Naive B cell (primary cell): ENCODE measurements around the gene METTL6. TPM values are rescaled to one million over a fixed set of nuclear protein-coding genes. Genes with fewer than 3 reads are reported as not detected.
"Not testable (repeated sequence)": the region's sequence is repeated elsewhere in the genome, so short reads cannot be mapped to it uniquely, and the experiment has no call there.

ENCODE experiments used
- ATAC-seq, 2 donors: fragments of 150-1000 bp; cut with Tn5 transposase; 2 replicates each; pipeline ENCODE4 v1.10.0; 2021; ENCODE audit warnings: low read depth in 2 of 2, mild to moderate bottlenecking in 2 of 2, moderate library complexity in 2 of 2
- DNase-seq: peaks from one replicate; pipeline ENCODE4 v3.0.0; 2022
- H3K27ac Mint-ChIP-seq, 6 donors: one replicate each; pipeline ENCODE4 v1.8.0; 2020 to 2022; ENCODE audit warnings: mild to moderate bottlenecking in 6 of 6, mixed read lengths in 6 of 6, moderate library complexity in 5 of 6, inconsistent platforms in 2 of 6
- H3K27me3 Mint-ChIP-seq, 3 donors: one replicate each; pipeline ENCODE4 v1.8.0; 2021 to 2022; ENCODE audit warnings: mixed read lengths in 3 of 3, mild to moderate bottlenecking in 1 of 3
- H3K36me3 Mint-ChIP-seq, 2 donors: one replicate each; pipeline ENCODE4 v1.8.0; 2020 to 2022; ENCODE audit warnings: mixed read lengths in 2 of 2, inconsistent platforms in 1 of 2, mild to moderate bottlenecking in 1 of 2
- H3K4me1 Mint-ChIP-seq, 3 donors: one replicate each; pipeline ENCODE4 v1.8.0; 2020 to 2022; ENCODE audit warnings: mixed read lengths in 3 of 3, inconsistent platforms in 1 of 3, mild to moderate bottlenecking in 1 of 3, moderate library complexity in 1 of 3
- H3K4me3 Mint-ChIP-seq, 8 donors: one replicate each; pipeline ENCODE4 v1.8.0; 2020 to 2022; ENCODE audit warnings: mild to moderate bottlenecking in 8 of 8, mixed read lengths in 8 of 8, moderate library complexity in 8 of 8, inconsistent platforms in 2 of 8
- H3K9me3 Mint-ChIP-seq, 7 donors: one replicate each; pipeline ENCODE4 v1.8.0; 2020 to 2022; ENCODE audit warnings: mixed read lengths in 7 of 7, mild to moderate bottlenecking in 5 of 7, inconsistent platforms in 2 of 7, moderate library complexity in 1 of 7
- polyA plus RNA-seq, 6 donors: library from polyadenylated mRNA; unstranded; fragments of 300-500 nt; fragmentation: Illumina TruSeq; gene quantifications; one replicate each; pipeline ENCODE4 v1.2.3, GENCODE V29; 2021; ENCODE audit warnings: low read depth in 6 of 6

Gene METTL6
- polyA plus RNA-seq, 6 donors from 2014 or later, result 15.1 to 25.1 (median 17.0) TPM

GRCh38 chr3:15409239-15409638 is 18.1 kb downstream of the METTL6 start:
- no peak overlapping the region for H3K27ac Mint-ChIP-seq
- DNase-seq (no peak), ATAC-seq (no peak)
- peaks cover 0 to 10% (median 4%) of the 10 kb centered on the region in 3 donors for H3K4me1 Mint-ChIP-seq
- H3K36me3 Mint-ChIP-seq, result peaks cover 0 to 14% of the 10 kb centered on the region in 2 donors
- H3K9me3 Mint-ChIP-seq, result no peaks in the 10 kb centered on the region
- H3K27me3 Mint-ChIP-seq, result no peaks in the 10 kb centered on the region
- no peak overlapping the region for H3K4me3 Mint-ChIP-seq

- peaks cover 0 to 1% (median 0%) of the 10 kb centered on the region in 7 donors for H3K9me3 Mint-ChIP-seq
- H3K4me3 Mint-ChIP-seq, result peak overlapping the region in 4 of 8 donors; percentile 3 to 36 (median 20)
- ATAC-seq (peak; percentile 81 to 92), DNase-seq (peak; percentile 62)
- H3K27me3 Mint-ChIP-seq, result no peaks in the 10 kb centered on the region
- H3K27ac Mint-ChIP-seq, result peak overlapping the region in 4 of 6 donors; percentile 2 to 74 (median 54)
- H3K36me3 Mint-ChIP-seq, result no peaks in the 10 kb centered on the region
- peaks cover 12 to 31% (median 20%) of the 10 kb centered on the region in 3 donors for H3K4me1 Mint-ChIP-seq
Observed at GRCh38 chr3:15405448-15406050, 21.8 kb downstream of the METTL6 start.

- Mint-ChIP-seq H3K27me3 (no peaks in the 10 kb centered on the region), H3K27ac (peak overlapping the region in 2 of 6 donors; percentile 47 to 60), H3K9me3 (peaks cover 0 to 1% (median 0%) of the 10 kb centered on the region in 7 donors), H3K4me3 (peak overlapping the region in 1 of 8 donors; percentile 10), H3K36me3 (no peaks in the 10 kb centered on the region), H3K4me1 (peaks cover 20 to 37% (median 27%) of the 10 kb centered on the region in 3 donors)
- DNase-seq, result no peak
- peak; percentile 44 to 45 for ATAC-seq
Observed at GRCh38 chr3:15404767-15405166, 22.6 kb downstream of the METTL6 start.

- Mint-ChIP-seq H3K4me1 (peaks cover 26 to 43% (median 31%) of the 10 kb centered on the region in 3 donors), H3K4me3 (no peak overlapping the region), H3K27me3 (no peaks in the 10 kb centered on the region), H3K9me3 (peaks cover 0 to 1% (median 0%) of the 10 kb centered on the region in 7 donors), H3K27ac (peak overlapping the region in 4 of 6 donors; percentile 47 to 90 (median 65)), H3K36me3 (no peaks in the 10 kb centered on the region)
- ATAC-seq, result no peak
- no peak for DNase-seq
Observed at GRCh38 chr3:15403965-15404364, 23.4 kb downstream of the METTL6 start.

- Mint-ChIP-seq H3K4me3 (no peak overlapping the region), H3K36me3 (no peaks in the 10 kb centered on the region), H3K4me1 (peaks cover 26 to 48% (median 31%) of the 10 kb centered on the region in 3 donors), H3K27me3 (no peaks in the 10 kb centered on the region), H3K27ac (peak overlapping the region in 1 of 6 donors; percentile 33), H3K9me3 (peaks cover 0 to 1% (median 0%) of the 10 kb centered on the region in 7 donors)
- ATAC-seq (no peak), DNase-seq (no peak)
Observed at GRCh38 chr3:15403495-15403894, 23.8 kb downstream of the METTL6 start.

GRCh38 chr3:15401936-15402335 is 25.4 kb downstream of the METTL6 start:
- H3K36me3 Mint-ChIP-seq, result no peaks in the 10 kb centered on the region
- H3K4me1 Mint-ChIP-seq, result peaks cover 26 to 53% (median 35%) of the 10 kb centered on the region in 3 donors
- H3K9me3 Mint-ChIP-seq, result peaks cover 0 to 2% (median 0%) of the 10 kb centered on the region in 7 donors
- peak overlapping the region in 5 of 8 donors; percentile 37 to 69 (median 48) for H3K4me3 Mint-ChIP-seq
- no peak for ATAC-seq
- H3K27me3 Mint-ChIP-seq, result no peaks in the 10 kb centered on the region
- H3K27ac Mint-ChIP-seq, result peak overlapping the region in 4 of 6 donors; percentile 49 to 94 (median 75)
- DNase-seq, result no peak

- H3K9me3 Mint-ChIP-seq, result peaks cover 0 to 2% (median 0%) of the 10 kb centered on the region in 7 donors
- ATAC-seq, result no peak
- no peak for DNase-seq
- peak overlapping the region in 1 of 6 donors; percentile 16 for H3K27ac Mint-ChIP-seq
- no peaks in the 10 kb centered on the region for H3K36me3 Mint-ChIP-seq
- peaks cover 31 to 50% (median 35%) of the 10 kb centered on the region in 3 donors for H3K4me1 Mint-ChIP-seq
- H3K27me3 Mint-ChIP-seq, result no peaks in the 10 kb centered on the region
- no peak overlapping the region for H3K4me3 Mint-ChIP-seq
Observed at GRCh38 chr3:15399970-15400369, 27.4 kb downstream of the METTL6 start.

GRCh38 chr3:15398731-15399133 is 28.6 kb downstream of the METTL6 start:
- Mint-ChIP-seq H3K27ac (peak overlapping the region in 1 of 6 donors; percentile 77), H3K4me1 (peaks cover 28 to 50% (median 35%) of the 10 kb centered on the region in 3 donors)
- not testable (repeated sequence) for H3K9me3 Mint-ChIP-seq, H3K27me3 Mint-ChIP-seq, DNase-seq, H3K4me3 Mint-ChIP-seq, H3K36me3 Mint-ChIP-seq
- ATAC-seq, result peak in 1 of 2 donors; percentile 37

GRCh38 chr3:15393252-15393651 is 34.1 kb downstream of the METTL6 start:
- H3K9me3 Mint-ChIP-seq, H3K27me3 Mint-ChIP-seq, ATAC-seq, H3K36me3 Mint-ChIP-seq: not testable (repeated sequence)
- Mint-ChIP-seq H3K4me3 (peak overlapping the region in 2 of 8 donors; percentile 22 to 59), H3K27ac (peak overlapping the region in 4 of 6 donors; percentile 16 to 66 (median 33)), H3K4me1 (peaks cover 16 to 46% (median 38%) of the 10 kb centered on the region in 3 donors)
- DNase-seq, result peak; percentile 24

GRCh38 chr3:15391007-15391406 is 36.3 kb downstream of the METTL6 start:
- Mint-ChIP-seq H3K27me3 (no peaks in the 10 kb centered on the region), H3K4me1 (peaks cover 27 to 62% (median 53%) of the 10 kb centered on the region in 3 donors), H3K9me3 (peaks cover 0 to 6% (median 2%) of the 10 kb centered on the region in 7 donors), H3K4me3 (peak overlapping the region in 1 of 8 donors; percentile 47), H3K27ac (no peak overlapping the region), H3K36me3 (peaks cover 0 to 5% of the 10 kb centered on the region in 2 donors)
- ATAC-seq (no peak), DNase-seq (no peak)

GRCh38 chr3:15390460-15390859 is 36.9 kb downstream of the METTL6 start:
- no peak for ATAC-seq
- Mint-ChIP-seq H3K36me3 (peaks cover 0 to 8% of the 10 kb centered on the region in 2 donors), H3K4me1 (peaks cover 31 to 66% (median 57%) of the 10 kb centered on the region in 3 donors), H3K27ac (peak overlapping the region in 1 of 6 donors; percentile 70), H3K4me3 (no peak overlapping the region), H3K9me3 (peaks cover 0 to 7% (median 3%) of the 10 kb centered on the region in 7 donors), H3K27me3 (no peaks in the 10 kb centered on the region)
- DNase-seq, result no peak

- H3K36me3 Mint-ChIP-seq, DNase-seq, ATAC-seq, H3K27me3 Mint-ChIP-seq, H3K9me3 Mint-ChIP-seq: not testable (repeated sequence)
- Mint-ChIP-seq H3K4me3 (peak overlapping the region in 2 of 8 donors; percentile 16 to 47), H3K4me1 (peaks cover 50 to 76% (median 75%) of the 10 kb centered on the region in 3 donors), H3K27ac (peak overlapping the region in 3 of 6 donors; percentile 80 to 90 (median 82))
Observed at GRCh38 chr3:15388335-15388734, 39.0 kb downstream of the METTL6 start.

GRCh38 chr3:15387735-15388134 is 39.6 kb downstream of the METTL6 start:
- peak overlapping the region in 4 of 6 donors; percentile 63 to 90 (median 72) for H3K27ac Mint-ChIP-seq
- H3K4me1 Mint-ChIP-seq, result peaks cover 48 to 72% (median 71%) of the 10 kb centered on the region in 3 donors
- peak overlapping the region in 5 of 8 donors; percentile 7 to 65 (median 40) for H3K4me3 Mint-ChIP-seq
- no peak for ATAC-seq
- H3K36me3 Mint-ChIP-seq, result peaks cover 0 to 8% of the 10 kb centered on the region in 2 donors
- peaks cover 0 to 7% (median 3%) of the 10 kb centered on the region in 7 donors for H3K9me3 Mint-ChIP-seq
- no peaks in the 10 kb centered on the region for H3K27me3 Mint-ChIP-seq
- no peak for DNase-seq

- peaks cover 0 to 7% (median 3%) of the 10 kb centered on the region in 7 donors for H3K9me3 Mint-ChIP-seq
- no peak for DNase-seq
- H3K27ac Mint-ChIP-seq, result peak overlapping the region in 4 of 6 donors; percentile 10 to 78 (median 63)
- peaks cover 54 to 76% (median 75%) of the 10 kb centered on the region in 3 donors for H3K4me1 Mint-ChIP-seq
- peaks cover 0 to 8% of the 10 kb centered on the region in 2 donors for H3K36me3 Mint-ChIP-seq
- peak overlapping the region in 4 of 8 donors; percentile 26 to 48 (median 35) for H3K4me3 Mint-ChIP-seq
- ATAC-seq, result no peak
- H3K27me3 Mint-ChIP-seq, result no peaks in the 10 kb centered on the region
Observed at GRCh38 chr3:15387171-15387581, 40.2 kb downstream of the METTL6 start.
